GM10847 (cell line): ENCODE measurements around the gene DAZAP1.

Experiments
- POLR2A ChIP-seq: IDR thresholded peaks from 2 replicates; pipeline ENCODE4 v1.6.1; 2011; ENCODE audit not compliant: insufficient read length; ENCODE audit errors: extremely low read depth

The DAZAP1 gene

DNA sequence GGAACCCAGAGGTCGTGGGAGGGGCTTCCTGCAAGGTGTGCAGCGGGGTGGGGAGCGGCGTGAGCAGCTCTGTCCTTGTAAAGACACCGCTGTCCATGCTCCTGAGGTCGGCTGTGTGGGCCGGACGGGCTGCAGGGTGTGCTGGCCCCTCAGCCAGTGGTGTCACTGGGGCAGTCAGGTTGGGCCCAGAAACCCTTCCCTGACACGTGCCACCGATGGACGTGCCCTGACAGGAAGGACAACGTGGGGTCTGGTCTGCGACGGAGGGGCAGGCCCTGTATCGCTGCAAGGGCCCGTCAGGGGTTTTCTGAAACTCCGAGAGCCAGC lies 26.6 kb downstream of the DAZAP1 start:
- TF ChIP-seq POLR2A, result no peak

- TF ChIP-seq POLR2A, result no peak
Observed at GRCh38 chr19:1434577-1435060, 27.2 kb downstream of the DAZAP1 start.

DNA sequence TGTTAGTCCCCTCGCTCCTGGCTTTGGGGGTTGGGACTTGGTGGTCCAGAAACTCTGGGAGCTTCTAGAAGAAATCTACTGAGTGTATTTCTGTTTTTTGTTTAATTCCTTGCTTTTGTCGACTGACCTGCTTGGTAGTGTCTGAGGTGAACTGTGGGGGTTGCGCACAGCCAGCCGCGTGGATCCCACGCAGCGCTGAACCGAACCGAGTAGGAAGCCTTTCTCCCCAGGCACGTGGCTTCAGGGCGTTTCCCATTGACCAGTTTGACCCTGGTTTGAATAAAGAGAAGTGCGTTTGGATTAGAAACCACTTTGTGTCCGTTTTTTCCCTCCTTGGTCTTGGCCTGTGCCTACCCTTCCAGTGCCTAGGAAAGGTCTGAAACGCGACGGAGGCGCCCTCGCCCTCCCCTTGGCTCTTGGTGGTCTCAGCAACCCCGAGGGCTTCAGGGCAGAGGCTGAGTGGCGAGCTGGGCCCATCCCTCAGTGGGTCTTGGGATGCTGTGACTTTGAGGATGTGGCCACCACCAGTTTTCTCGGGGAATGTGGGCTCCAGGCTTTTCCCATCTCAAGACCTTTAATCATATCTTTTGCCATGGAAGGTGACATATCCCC lies 28.1 kb downstream of the DAZAP1 start:
- TF ChIP-seq POLR2A, result no peak

GRCh38 chr19:1437609-1438008 lies 30.2 kb downstream of the DAZAP1 start:
- no peak for TF ChIP-seq POLR2A

DNA sequence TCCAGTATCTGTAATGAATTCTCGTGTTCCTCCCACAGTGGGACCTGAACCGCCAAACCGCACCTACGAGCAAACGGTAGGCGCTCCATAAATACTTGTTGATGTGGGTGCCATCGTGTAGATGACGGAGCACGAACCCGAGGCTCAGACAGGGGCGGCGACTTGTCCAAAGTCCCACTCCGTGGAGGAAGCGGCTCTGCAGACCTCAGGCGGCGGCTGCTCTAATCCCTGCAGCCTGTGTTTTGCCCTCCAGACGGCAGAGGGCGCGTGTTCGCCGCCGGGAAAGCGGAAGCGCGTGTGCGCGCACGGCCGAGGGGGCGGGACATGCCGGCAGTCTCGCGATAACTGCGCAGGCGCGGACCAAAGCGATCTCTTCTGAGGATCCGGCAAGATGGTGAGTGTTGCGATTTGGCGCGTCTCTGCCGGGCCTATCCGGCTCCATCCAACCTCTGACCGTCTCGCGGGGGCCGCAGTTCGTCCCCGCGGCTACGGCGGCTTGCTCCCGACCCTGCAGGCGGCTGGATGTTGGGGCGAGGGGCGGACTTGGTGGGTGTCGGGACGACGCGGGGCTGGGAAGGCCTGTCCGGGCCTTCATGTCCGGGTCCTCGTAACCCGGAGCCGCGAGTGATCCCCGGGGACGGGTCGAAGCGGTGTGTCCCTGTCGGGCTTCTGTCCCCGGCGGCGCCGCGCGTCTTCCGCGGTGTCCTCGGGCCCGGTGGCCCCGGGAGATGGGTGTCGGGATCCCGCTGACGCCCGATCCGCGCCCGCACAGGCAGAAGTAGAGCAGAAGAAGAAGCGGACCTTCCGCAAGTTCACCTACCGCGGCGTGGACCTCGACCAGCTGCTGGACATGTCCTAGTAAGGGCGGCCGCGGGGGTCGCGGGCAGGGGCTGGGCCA lies 30.9 kb downstream of the DAZAP1 start, which contains the start of gene RPS15:
Gene RPS15 (plus strand): TSS at position 362 of the 898 bp plus-strand sequence. CDS start 30 bp downstream, at position 392.
- TF ChIP-seq POLR2A, result peak; percentile 99

DNA sequence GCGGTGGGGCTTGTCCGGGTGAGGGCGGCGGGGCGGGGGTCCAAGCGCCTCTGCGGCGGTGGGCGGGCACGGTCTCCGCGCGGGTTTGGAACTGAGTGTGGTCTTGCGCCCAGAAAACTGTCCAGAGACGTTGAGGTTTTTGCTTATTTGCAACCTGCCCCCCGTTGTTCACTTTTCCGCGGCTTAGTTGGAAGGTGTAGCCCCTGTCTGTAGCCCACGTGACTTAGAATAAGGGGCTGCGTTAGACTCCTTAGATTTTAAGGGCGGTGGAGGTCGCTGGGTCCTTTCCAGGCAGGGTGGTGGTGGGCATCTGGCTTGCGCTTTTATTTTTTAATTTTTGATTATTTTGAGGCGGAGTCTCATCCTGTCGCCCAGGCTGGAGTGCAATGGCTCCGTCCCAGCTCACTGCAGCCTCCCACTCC lies 31.6 kb downstream of the DAZAP1 start:
- TF ChIP-seq POLR2A, result no peak

DNA sequence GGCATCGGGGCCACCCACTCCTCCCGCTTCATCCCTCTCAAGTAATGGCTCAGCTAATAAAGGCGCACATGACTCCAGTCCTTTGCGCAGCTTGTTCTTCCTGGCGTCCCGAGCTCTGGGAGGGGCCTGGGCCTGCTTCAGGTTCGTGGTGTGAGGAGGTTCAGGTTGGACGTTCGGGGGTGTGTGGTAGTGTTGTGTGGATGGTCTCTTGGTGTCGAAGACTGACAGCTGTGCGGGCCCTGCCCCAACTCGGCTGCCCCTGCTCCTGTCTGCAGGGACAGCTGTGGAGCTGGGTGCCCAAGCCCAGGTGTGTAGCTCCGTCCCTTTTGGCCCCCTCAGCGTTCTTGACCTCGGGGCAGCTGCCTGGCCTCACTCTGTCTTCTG lies 33.0 kb downstream of the DAZAP1 start:
- no peak for TF ChIP-seq POLR2A

DNA sequence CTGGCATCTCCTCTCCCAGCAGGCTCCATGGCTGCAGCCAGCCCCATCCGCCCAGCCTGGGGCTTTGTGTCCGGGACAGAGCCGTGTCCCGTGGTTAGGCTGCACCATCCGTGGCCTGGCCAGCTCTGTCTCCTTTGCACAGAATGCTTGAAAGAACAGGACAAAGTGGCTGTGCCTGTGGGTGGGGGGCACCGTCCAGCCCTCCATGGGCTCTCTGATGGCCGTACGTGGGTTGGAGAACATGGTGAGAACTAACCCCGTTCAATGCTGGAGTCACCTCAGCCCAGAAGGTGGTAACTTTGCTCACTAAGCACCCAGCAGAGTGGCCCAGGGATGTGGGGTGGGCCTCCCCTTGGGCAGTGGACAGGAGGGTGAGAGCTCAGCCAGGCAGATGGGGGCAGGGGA lies 33.6 kb downstream of the DAZAP1 start:
- no peak for TF ChIP-seq POLR2A

GRCh38 chr19:1441677-1442438 lies 34.5 kb downstream of the DAZAP1 start:
- no peak for TF ChIP-seq POLR2A

DNA sequence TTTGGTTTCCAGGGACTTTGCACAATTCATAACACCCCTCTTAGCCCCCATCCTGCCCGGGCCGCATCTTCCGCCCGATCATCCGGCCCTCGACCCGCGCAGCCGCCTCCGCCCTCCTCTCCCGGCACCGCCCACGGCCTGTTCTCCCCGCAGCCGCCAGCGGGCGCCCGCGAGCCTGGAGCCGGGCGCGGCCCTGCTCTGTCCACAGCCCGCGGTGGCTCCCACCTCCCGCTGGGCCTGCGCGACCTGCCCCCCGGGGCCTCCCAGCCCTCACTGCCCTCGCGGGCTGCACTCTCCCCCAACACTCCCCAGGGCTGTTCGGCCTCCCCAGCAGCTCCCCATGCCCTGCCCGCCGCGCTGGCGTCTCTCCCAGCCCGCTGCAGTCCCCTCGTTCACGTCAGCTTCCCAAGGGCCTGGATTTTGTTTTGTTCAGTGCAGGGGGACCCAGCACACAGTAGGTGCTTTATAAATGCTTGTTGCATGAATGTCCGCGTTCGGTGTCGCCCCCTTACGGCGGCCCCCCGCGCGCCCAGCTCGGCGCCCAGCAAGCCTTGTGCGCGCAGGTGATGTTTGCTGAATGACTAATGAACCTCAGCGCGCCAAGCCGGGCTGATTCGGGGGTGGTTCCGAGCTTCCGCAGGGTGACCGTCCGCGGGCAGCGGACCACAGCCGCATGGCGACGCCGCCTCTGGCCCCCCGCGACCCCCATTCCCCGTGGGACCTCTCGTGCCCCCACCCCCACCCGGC lies 38.0 kb downstream of the DAZAP1 start:
- no peak for TF ChIP-seq POLR2A

GRCh38 chr19:1445932-1446712 lies 38.7 kb downstream of the DAZAP1 start:
- no peak for TF ChIP-seq POLR2A

GRCh38 chr19:1446713-1447481 lies 39.5 kb downstream of the DAZAP1 start:
- no peak for TF ChIP-seq POLR2A

- no peak for TF ChIP-seq POLR2A
Observed at GRCh38 chr19:1447504-1447903, 40.1 kb downstream of the DAZAP1 start.
